ENCODE results near the gene JAK1.

Gene JAK1

GRCh38 chr1:64861611-64862010, 104.7 kb downstream of the JAK1 start:
- Histone ChIP-seq H3K4me2 (ENCODE audit: low read length, poor library complexity, severe bottlenecking) (no peak overlapping the region), H3K18ac (ENCODE audit: low read depth in 1 of 2, low read length in 2 of 2) (no peak overlapping the region), H3K4me1 (ENCODE audit: control insufficient read depth, insufficient read depth, low read depth, low read length) (peaks cover 1% of the 10 kb centered on the region), H2BK12ac (ENCODE audit: low read length in 2 of 2) (no peak overlapping the region), H3K79me1 (replicated peaks; ENCODE audit: low read length, poor library complexity, severe bottlenecking) (peaks cover 7% of the 10 kb centered on the region), H3K27ac (ENCODE audit: low read length, poor library complexity, severe bottlenecking) (no peak overlapping the region), H3K27me3 (ENCODE audit: control insufficient read depth in 1 of 2, insufficient read depth in 1 of 2, low read length in 2 of 2) (no peaks in the 10 kb centered on the region), H2AK5ac (ENCODE audit: low read length, severe bottlenecking) (no peak overlapping the region), H3K14ac (ENCODE audit: low read length in 2 of 2) (no peak overlapping the region), H2BK15ac (ENCODE audit: low read depth, poor library complexity, severe bottlenecking) (no peak overlapping the region), H3K4ac (ENCODE audit: low read depth in 1 of 2, low read length in 2 of 2) (no peak overlapping the region), H4K8ac (ENCODE audit: low read length) (no peak overlapping the region), H4K91ac (ENCODE audit: low read length) (no peak overlapping the region), H3K9me3 (ENCODE audit: control insufficient read depth, low read length) (no peaks in the 10 kb centered on the region), H3K9ac (ENCODE audit: low read length) (no peak overlapping the region), H2AFZ (ENCODE audit: low read depth, low read length) (no peak overlapping the region), H3K4me3 (ENCODE audit: insufficient read depth in 1 of 2, low read depth in 1 of 2, low read length in 2 of 2) (no peak overlapping the region), H3K23ac (ENCODE audit: low read length in 2 of 2) (no peak overlapping the region), H2BK120ac (ENCODE audit: low read depth, low read length) (no peak overlapping the region), H2BK5ac (ENCODE audit: low read depth, low read length, poor library complexity, severe bottlenecking) (no peak overlapping the region), H3K36me3 (ENCODE audit: control insufficient read depth in 1 of 2, insufficient read depth in 2 of 2, low read depth in 1 of 2, low read length in 2 of 2) (peaks cover 50 to 91% of the 10 kb centered on the region in 2 experiments)
- 73% methylated on average over 4 of the region's 4 CpGs for WGBS
- peak; percentile 50 for DNase-seq

GRCh38 chr1:64857347-64857746, 109.0 kb downstream of the JAK1 start:
- no peak overlapping the region for H2AK5ac ChIP-seq (ENCODE audit: low read length, severe bottlenecking)
- no peak for DNase-seq
- no peak overlapping the region for H4K91ac ChIP-seq (ENCODE audit: low read length)
- H3K18ac ChIP-seq (ENCODE audit: low read depth in 1 of 2, low read length in 2 of 2): no peak overlapping the region
- H2BK120ac ChIP-seq (ENCODE audit: low read depth, low read length): no peak overlapping the region
- no peak overlapping the region for H3K4me3 ChIP-seq (ENCODE audit: insufficient read depth in 1 of 2, low read depth in 1 of 2, low read length in 2 of 2)
- no peak overlapping the region for H3K27ac ChIP-seq (ENCODE audit: low read length, poor library complexity, severe bottlenecking)
- peaks cover 67 to 95% of the 10 kb centered on the region in 2 experiments for H3K36me3 ChIP-seq (ENCODE audit: control insufficient read depth in 1 of 2, insufficient read depth in 2 of 2, low read depth in 1 of 2, low read length in 2 of 2)
- H2AFZ ChIP-seq (ENCODE audit: low read depth, low read length): no peak overlapping the region
- H3K79me1 ChIP-seq (replicated peaks; ENCODE audit: low read length, poor library complexity, severe bottlenecking): peaks cover 6% of the 10 kb centered on the region
- 100% methylated on average over 3 of the region's 4 CpGs for WGBS
- no peak overlapping the region for H2BK15ac ChIP-seq (ENCODE audit: low read depth, poor library complexity, severe bottlenecking)
- H3K9me3 ChIP-seq (ENCODE audit: control insufficient read depth, low read length): no peaks in the 10 kb centered on the region
- H3K23ac ChIP-seq (ENCODE audit: low read length in 2 of 2): no peak overlapping the region
- no peak overlapping the region for H4K8ac ChIP-seq (ENCODE audit: low read length)
- no peak overlapping the region for H3K14ac ChIP-seq (ENCODE audit: low read length in 2 of 2)
- H3K9ac ChIP-seq (ENCODE audit: low read length): no peak overlapping the region
- H2BK12ac ChIP-seq (ENCODE audit: low read length in 2 of 2): no peak overlapping the region
- H3K4me2 ChIP-seq (ENCODE audit: low read length, poor library complexity, severe bottlenecking): no peak overlapping the region
- no peaks in the 10 kb centered on the region for H3K27me3 ChIP-seq (ENCODE audit: control insufficient read depth in 1 of 2, insufficient read depth in 1 of 2, low read length in 2 of 2)
- H2BK5ac ChIP-seq (ENCODE audit: low read depth, low read length, poor library complexity, severe bottlenecking): no peak overlapping the region
- H3K4me1 ChIP-seq (ENCODE audit: control insufficient read depth, insufficient read depth, low read depth, low read length): peaks cover 1% of the 10 kb centered on the region
- H3K4ac ChIP-seq (ENCODE audit: low read depth in 1 of 2, low read length in 2 of 2): no peak overlapping the region

- WGBS: 80% methylated on average over 7 of the region's 10 CpGs
- Histone ChIP-seq H4K8ac (ENCODE audit: low read length) (no peak overlapping the region), H3K18ac (ENCODE audit: low read depth in 1 of 2, low read length in 2 of 2) (no peak overlapping the region), H3K36me3 (ENCODE audit: control insufficient read depth in 1 of 2, insufficient read depth in 2 of 2, low read depth in 1 of 2, low read length in 2 of 2) (peaks cover 69 to 90% of the 10 kb centered on the region in 2 experiments), H3K27me3 (ENCODE audit: control insufficient read depth in 1 of 2, insufficient read depth in 1 of 2, low read length in 2 of 2) (no peaks in the 10 kb centered on the region), H3K4me2 (ENCODE audit: low read length, poor library complexity, severe bottlenecking) (no peak overlapping the region), H3K79me1 (replicated peaks; ENCODE audit: low read length, poor library complexity, severe bottlenecking) (peaks cover 6% of the 10 kb centered on the region), H2BK12ac (ENCODE audit: low read length in 2 of 2) (no peak overlapping the region), H3K4me3 (ENCODE audit: insufficient read depth in 1 of 2, low read depth in 1 of 2, low read length in 2 of 2) (no peak overlapping the region), H3K23ac (ENCODE audit: low read length in 2 of 2) (no peak overlapping the region), H2BK5ac (ENCODE audit: low read depth, low read length, poor library complexity, severe bottlenecking) (no peak overlapping the region), H3K14ac (ENCODE audit: low read length in 2 of 2) (no peak overlapping the region), H3K4me1 (ENCODE audit: control insufficient read depth, insufficient read depth, low read depth, low read length) (no peaks in the 10 kb centered on the region), H3K4ac (ENCODE audit: low read depth in 1 of 2, low read length in 2 of 2) (no peak overlapping the region), H2BK15ac (ENCODE audit: low read depth, poor library complexity, severe bottlenecking) (no peak overlapping the region), H2BK120ac (ENCODE audit: low read depth, low read length) (no peak overlapping the region), H3K9ac (ENCODE audit: low read length) (no peak overlapping the region), H4K91ac (ENCODE audit: low read length) (no peak overlapping the region), H3K9me3 (ENCODE audit: control insufficient read depth, low read length) (no peaks in the 10 kb centered on the region), H2AFZ (ENCODE audit: low read depth, low read length) (no peak overlapping the region), H3K27ac (ENCODE audit: low read length, poor library complexity, severe bottlenecking) (no peak overlapping the region), H2AK5ac (ENCODE audit: low read length, severe bottlenecking) (no peak overlapping the region)
- no peak for DNase-seq
These were observed 109.8 kb downstream of the JAK1 start for GRCh38 chr1:64856553-64856952.

DNA sequence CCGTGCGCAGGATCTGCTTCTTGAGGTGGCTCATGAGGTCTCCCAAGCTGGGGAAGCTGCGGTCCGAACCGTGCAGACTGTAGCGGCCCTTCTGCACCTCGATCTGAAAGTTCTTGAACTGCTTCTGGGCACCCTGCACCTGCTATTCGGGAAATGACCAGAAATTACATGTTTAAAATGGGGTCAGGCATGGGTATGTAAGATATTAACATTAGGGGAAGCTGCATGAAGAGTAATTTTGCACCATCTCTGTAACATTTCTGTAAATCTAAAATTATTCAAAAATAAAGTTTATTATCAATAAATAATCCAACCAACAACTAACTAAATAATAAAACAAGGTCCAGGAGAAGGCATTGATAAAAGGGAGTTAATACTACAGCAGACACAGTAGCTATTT, 110.8 kb downstream of the JAK1 start:
- Histone ChIP-seq H4K8ac (ENCODE audit: low read length) (no peak overlapping the region), H3K9ac (ENCODE audit: low read length) (no peak overlapping the region), H4K91ac (ENCODE audit: low read length) (no peak overlapping the region), H2AFZ (ENCODE audit: low read depth, low read length) (no peak overlapping the region), H2BK15ac (ENCODE audit: low read depth, poor library complexity, severe bottlenecking) (no peak overlapping the region), H3K14ac (ENCODE audit: low read length in 2 of 2) (no peak overlapping the region), H2BK120ac (ENCODE audit: low read depth, low read length) (no peak overlapping the region), H2BK12ac (ENCODE audit: low read length in 2 of 2) (no peak overlapping the region), H2AK5ac (ENCODE audit: low read length, severe bottlenecking) (no peak overlapping the region), H3K9me3 (ENCODE audit: control insufficient read depth, low read length) (no peaks in the 10 kb centered on the region), H3K18ac (ENCODE audit: low read depth in 1 of 2, low read length in 2 of 2) (no peak overlapping the region), H3K79me1 (replicated peaks; ENCODE audit: low read length, poor library complexity, severe bottlenecking) (peaks cover 6% of the 10 kb centered on the region), H3K27ac (ENCODE audit: low read length, poor library complexity, severe bottlenecking) (no peak overlapping the region), H3K36me3 (ENCODE audit: control insufficient read depth in 1 of 2, insufficient read depth in 2 of 2, low read depth in 1 of 2, low read length in 2 of 2) (peaks cover 69 to 91% of the 10 kb centered on the region in 2 experiments), H3K27me3 (ENCODE audit: control insufficient read depth in 1 of 2, insufficient read depth in 1 of 2, low read length in 2 of 2) (no peaks in the 10 kb centered on the region), H3K4me1 (ENCODE audit: control insufficient read depth, insufficient read depth, low read depth, low read length) (no peaks in the 10 kb centered on the region), H3K23ac (ENCODE audit: low read length in 2 of 2) (no peak overlapping the region), H3K4me2 (ENCODE audit: low read length, poor library complexity, severe bottlenecking) (no peak overlapping the region), H3K4me3 (ENCODE audit: insufficient read depth in 1 of 2, low read depth in 1 of 2, low read length in 2 of 2) (no peak overlapping the region), H3K4ac (ENCODE audit: low read depth in 1 of 2, low read length in 2 of 2) (no peak overlapping the region), H2BK5ac (ENCODE audit: low read depth, low read length, poor library complexity, severe bottlenecking) (no peak overlapping the region)
- 98% methylated on average over 7 of the region's 8 CpGs for WGBS
- DNase-seq: no peak

Data from mesenchymal stem cell (in vitro differentiated cells and primary cell).